ENCODE data around the gene NUDT3.

- TF ChIP-seq CTCF (IDR thresholded peaks at IDR 0.05) (no peak), POLR2A (IDR thresholded peaks at IDR 0.05) (no peak), EP300 (IDR thresholded peaks at IDR 0.05) (no peak)
Measured at GRCh38 chr6:34241351-34242215, 150.9 kb downstream of the NUDT3 start.
